Measurements from ENCODE around the gene CDH6.

The CDH6 gene

DNA sequence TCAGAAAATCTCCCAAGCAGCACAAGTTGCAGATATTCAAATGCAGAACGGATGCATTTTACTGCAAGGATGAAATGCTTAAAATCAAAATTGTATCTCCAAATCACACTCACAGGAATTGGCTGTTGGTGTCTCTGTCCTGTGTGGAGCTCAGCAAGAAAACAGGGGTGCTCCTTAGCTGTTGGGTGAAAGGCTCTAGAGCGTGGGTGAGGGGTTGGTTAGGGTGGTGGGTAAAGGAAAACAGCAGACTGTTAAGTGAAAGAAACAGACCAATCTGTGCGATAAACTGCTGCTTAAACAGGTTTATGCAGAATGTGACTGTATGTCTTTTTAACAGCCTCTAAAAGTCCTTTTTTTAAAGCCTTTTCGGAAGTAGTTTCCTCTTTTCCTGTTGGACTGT, 19.8 kb downstream of the CDH6 start:
- H3K27ac ChIP-seq (ENCODE audit: low read length), result no peak overlapping the region
- H3K36me3 ChIP-seq (ENCODE audit: insufficient read depth, low read length), result no peaks in the 10 kb centered on the region
- no peak overlapping the region for H3K4me3 ChIP-seq (ENCODE audit: low read depth in 1 of 2, low read length in 2 of 2)
- no peak overlapping the region for H3K4me2 ChIP-seq (ENCODE audit: insufficient read depth, low read length)
- H3K27me3 ChIP-seq (ENCODE audit: insufficient read depth, low read length, poor library complexity), result no peaks in the 10 kb centered on the region
- no peak for TF ChIP-seq EZH2 (IDR thresholded peaks at IDR 0.05; ENCODE audit: borderline replicate concordance, low read depth, low read length, severe bottlenecking)
- TF ChIP-seq, protein P1, sequence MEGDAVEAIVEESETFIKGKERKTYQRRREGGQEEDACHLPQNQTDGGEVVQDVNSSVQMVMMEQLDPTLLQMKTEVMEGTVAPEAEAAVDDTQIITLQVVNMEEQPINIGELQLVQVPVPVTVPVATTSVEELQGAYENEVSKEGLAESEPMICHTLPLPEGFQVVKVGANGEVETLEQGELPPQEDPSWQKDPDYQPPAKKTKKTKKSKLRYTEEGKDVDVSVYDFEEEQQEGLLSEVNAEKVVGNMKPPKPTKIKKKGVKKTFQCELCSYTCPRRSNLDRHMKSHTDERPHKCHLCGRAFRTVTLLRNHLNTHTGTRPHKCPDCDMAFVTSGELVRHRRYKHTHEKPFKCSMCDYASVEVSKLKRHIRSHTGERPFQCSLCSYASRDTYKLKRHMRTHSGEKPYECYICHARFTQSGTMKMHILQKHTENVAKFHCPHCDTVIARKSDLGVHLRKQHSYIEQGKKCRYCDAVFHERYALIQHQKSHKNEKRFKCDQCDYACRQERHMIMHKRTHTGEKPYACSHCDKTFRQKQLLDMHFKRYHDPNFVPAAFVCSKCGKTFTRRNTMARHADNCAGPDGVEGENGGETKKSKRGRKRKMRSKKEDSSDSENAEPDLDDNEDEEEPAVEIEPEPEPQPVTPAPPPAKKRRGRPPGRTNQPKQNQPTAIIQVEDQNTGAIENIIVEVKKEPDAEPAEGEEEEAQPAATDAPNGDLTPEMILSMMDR (IDR thresholded peaks at IDR 0.05; ENCODE audit: borderline replicate concordance, extremely low read depth, low read length, poor library complexity, severe bottlenecking), result no peak
- H3K9ac ChIP-seq (ENCODE audit: low read depth, low read length), result no peak overlapping the region
- no peaks in the 10 kb centered on the region for H3K4me1 ChIP-seq (ENCODE audit: insufficient read depth, low read length)
- H4K20me1 ChIP-seq (ENCODE audit: insufficient read depth, low read length), result no peaks in the 10 kb centered on the region
- H3K9me3 ChIP-seq (ENCODE audit: insufficient read depth, low read length, severe bottlenecking), result no peaks in the 10 kb centered on the region
- H3K79me2 ChIP-seq (ENCODE audit: insufficient read depth, low read length), result no peaks in the 10 kb centered on the region
- DNase-seq (no peak), ATAC-seq (ENCODE audit: insufficient read depth, low read depth) (no peak)
- no peak overlapping the region for H2AFZ ChIP-seq (ENCODE audit: low read depth, low read length)

GRCh38 chr5:31213705-31214121, 20.2 kb downstream of the CDH6 start:
- TF ChIP-seq EZH2 (IDR thresholded peaks at IDR 0.05; ENCODE audit: borderline replicate concordance, low read depth, low read length, severe bottlenecking), result no peak
- Histone ChIP-seq H3K4me1 (ENCODE audit: insufficient read depth, low read length) (no peaks in the 10 kb centered on the region), H3K27me3 (ENCODE audit: insufficient read depth, low read length, poor library complexity) (no peaks in the 10 kb centered on the region), H3K9me3 (ENCODE audit: insufficient read depth, low read length, severe bottlenecking) (no peaks in the 10 kb centered on the region), H3K27ac (ENCODE audit: low read length) (no peak overlapping the region), H3K4me3 (ENCODE audit: low read depth in 1 of 2, low read length in 2 of 2) (no peak overlapping the region), H3K4me2 (ENCODE audit: insufficient read depth, low read length) (no peak overlapping the region), H3K9ac (ENCODE audit: low read depth, low read length) (no peak overlapping the region), H4K20me1 (ENCODE audit: insufficient read depth, low read length) (no peaks in the 10 kb centered on the region), H3K36me3 (ENCODE audit: insufficient read depth, low read length) (no peaks in the 10 kb centered on the region), H3K79me2 (ENCODE audit: insufficient read depth, low read length) (no peaks in the 10 kb centered on the region), H2AFZ (ENCODE audit: low read depth, low read length) (no peak overlapping the region)
- ATAC-seq (ENCODE audit: insufficient read depth, low read depth) (no peak), DNase-seq (no peak)

GRCh38 chr5:31214229-31214628, 20.7 kb downstream of the CDH6 start:
- DNase-seq (no peak), ATAC-seq (ENCODE audit: insufficient read depth, low read depth) (no peak)
- no peaks in the 10 kb centered on the region for H3K4me1 ChIP-seq (ENCODE audit: insufficient read depth, low read length)
- H3K27ac ChIP-seq (ENCODE audit: low read length), result no peak overlapping the region
- no peak overlapping the region for H3K9ac ChIP-seq (ENCODE audit: low read depth, low read length)
- H3K4me3 ChIP-seq (ENCODE audit: low read depth in 1 of 2, low read length in 2 of 2), result no peak overlapping the region
- no peaks in the 10 kb centered on the region for H3K79me2 ChIP-seq (ENCODE audit: insufficient read depth, low read length)
- no peak overlapping the region for H2AFZ ChIP-seq (ENCODE audit: low read depth, low read length)
- no peaks in the 10 kb centered on the region for H4K20me1 ChIP-seq (ENCODE audit: insufficient read depth, low read length)
- H3K36me3 ChIP-seq (ENCODE audit: insufficient read depth, low read length), result no peaks in the 10 kb centered on the region
- TF ChIP-seq, protein P1 (IDR thresholded peaks at IDR 0.05; ENCODE audit: borderline replicate concordance, extremely low read depth, low read length, poor library complexity, severe bottlenecking), result no peak
- no peaks in the 10 kb centered on the region for H3K27me3 ChIP-seq (ENCODE audit: insufficient read depth, low read length, poor library complexity)
- no peaks in the 10 kb centered on the region for H3K9me3 ChIP-seq (ENCODE audit: insufficient read depth, low read length, severe bottlenecking)
- no peak overlapping the region for H3K4me2 ChIP-seq (ENCODE audit: insufficient read depth, low read length)

- Histone ChIP-seq H3K4me1 (ENCODE audit: insufficient read depth, low read length) (no peaks in the 10 kb centered on the region), H3K27ac (ENCODE audit: low read length) (no peak overlapping the region), H3K36me3 (ENCODE audit: insufficient read depth, low read length) (no peaks in the 10 kb centered on the region), H3K79me2 (ENCODE audit: insufficient read depth, low read length) (no peaks in the 10 kb centered on the region), H3K9me3 (ENCODE audit: insufficient read depth, low read length, severe bottlenecking) (no peaks in the 10 kb centered on the region), H3K9ac (ENCODE audit: low read depth, low read length) (no peak overlapping the region), H3K4me2 (ENCODE audit: insufficient read depth, low read length) (no peak overlapping the region), H2AFZ (ENCODE audit: low read depth, low read length) (no peak overlapping the region), H3K4me3 (ENCODE audit: low read depth in 1 of 2, low read length in 2 of 2) (no peak overlapping the region), H4K20me1 (ENCODE audit: insufficient read depth, low read length) (no peaks in the 10 kb centered on the region), H3K27me3 (ENCODE audit: insufficient read depth, low read length, poor library complexity) (no peaks in the 10 kb centered on the region)
- no peak for ATAC-seq (ENCODE audit: insufficient read depth, low read depth)
- TF ChIP-seq EZH2 (IDR thresholded peaks at IDR 0.05; ENCODE audit: borderline replicate concordance, low read depth, low read length, severe bottlenecking), result no peak
- TF ChIP-seq, protein P1 (IDR thresholded peaks at IDR 0.05; ENCODE audit: borderline replicate concordance, extremely low read depth, low read length, poor library complexity, severe bottlenecking), result no peak
- DNase-seq, result no peak
Measured at GRCh38 chr5:31215236-31215635, 21.8 kb downstream of the CDH6 start.

Measured in DND-41 (cell line).